HCT116 (cell line): ENCODE results near the gene GPC5. TPM values are rescaled to one million over a fixed set of nuclear protein-coding genes. Genes with fewer than 3 reads are reported as not detected.

ENCODE experiments used
- ATAC-seq: fragments of 200-7000 bp; cut with Tn5 transposase; 2 replicates; pipeline ENCODE4 v1.9.1; 2020; ENCODE audit warnings: mild to moderate bottlenecking, moderate library complexity
- BruUV-seq: library from RNA; stranded (reverse); fragments of 400-500 nt; replicated peaks from 2 replicates; lab custom pipeline; 2021; lab: Mats Ljungman, UMichigan
- CTCF ChIA-PET: fragments of 300-600 bp; sonication (Branson Sonifier 250); formaldehyde crosslinking; loops from one replicate; lab custom pipeline; 2021; ENCODE audit warnings: antibody characterized with exemption; lab: Charles Lee
- POLR2A ChIA-PET: fragments of 300-600, 350-600 bp; sonication (Branson Sonifier 250); formaldehyde crosslinking; loops from one replicate; lab custom pipeline; 2021; ENCODE audit warnings: antibody characterized with exemption; lab: Charles Lee
- RAD21 ChIA-PET, 2 experiments: fragments of 300-600 bp; sonication (Branson Sonifier 250); formaldehyde crosslinking; loops; one replicate each; lab custom pipeline; 2023; ENCODE audit warnings: low total read pairs in 2 of 2; ENCODE audit not compliant: uncharacterized antibody in 2 of 2, unreplicated experiment in 2 of 2, low non-redundant PET in 1 of 2; lab: Charles Lee
- DNase-seq: peaks from one replicate; pipeline ENCODE4 v3.0.0-alpha.2; 2010; ENCODE audit warnings: low read depth, low spot score
- H2AFZ ChIP-seq: fragments of 200-600 bp; shearing (Covaris generic), sonication (generic); 2 replicates; pipeline ENCODE4 v1.6.1; 2017; ENCODE audit warnings: low read depth, mixed run types, mixed read lengths, antibody characterized with exemption, low read length; ENCODE audit not compliant: poor library complexity, severe bottlenecking
- H3K27ac ChIP-seq: 2 replicates; pipeline ENCODE4 v1.5.1; 2012; ENCODE audit warnings: low read depth, low read length
- H3K27me3 ChIP-seq: fragments of 200-600 bp; sonication (generic); 2 replicates; pipeline ENCODE4 v1.6.1; 2016; ENCODE audit warnings: mixed run types, low read length, mixed read lengths; ENCODE audit not compliant: insufficient read depth
- H3K36me3 ChIP-seq, 2 experiments: fragments of 200-500 bp in 1 of 2; fragments of 200-600 bp in 1 of 2; sonication (Bioruptor generic) in 1 of 2; sonication (generic) in 1 of 2; 2 replicates each; pipeline versions ENCODE4 v1.5.1 to v1.6.1; 2014 to 2016; ENCODE audit warnings: low read length in 2 of 2, inconsistent platforms in 1 of 2, mixed read lengths in 1 of 2, mixed run types in 1 of 2; ENCODE audit not compliant: insufficient read depth in 2 of 2, control insufficient read depth in 1 of 2
- H3K4me1 ChIP-seq, 2 experiments: fragments of 200-600 bp in 1 of 2; sonication (generic) in 1 of 2; 2 replicates each; pipeline versions ENCODE4 v1.5.1 to v1.6.1; 2012 to 2017; ENCODE audit warnings: low read length in 2 of 2, inconsistent platforms in 1 of 2, mild to moderate bottlenecking in 1 of 2, mixed read lengths in 1 of 2, mixed run types in 1 of 2, moderate library complexity in 1 of 2; ENCODE audit not compliant: insufficient read depth in 2 of 2, control insufficient read depth in 1 of 2
- H3K4me2 ChIP-seq: fragments of 200-600 bp; sonication (generic); 2 replicates; pipeline ENCODE4 v1.6.1; 2017; ENCODE audit warnings: mixed run types, low read length, mixed read lengths
- H3K4me3 ChIP-seq, 2 experiments: fragments of 200-600 bp in 1 of 2; sonication (generic) in 1 of 2; replicated peaks in 1 of 2; 2 replicates each; pipeline ENCODE4 v1.5.1; 2011 to 2016; ENCODE audit warnings: low read length in 2 of 2, control low read depth in 1 of 2, low read depth in 1 of 2, mild to moderate bottlenecking in 1 of 2, mixed read lengths in 1 of 2, mixed run types in 1 of 2
- H3K79me2 ChIP-seq: fragments of 200-600 bp; sonication (generic); 2 replicates; pipeline ENCODE4 v1.6.1; 2017; ENCODE audit warnings: mild to moderate bottlenecking, mixed run types, low read length, moderate library complexity, mixed read lengths; ENCODE audit not compliant: insufficient read depth
- H3K9ac ChIP-seq: fragments of 200-600 bp; sonication (generic); 2 replicates; pipeline ENCODE4 v1.6.1; 2016; ENCODE audit warnings: low read length, mixed read lengths
- H3K9me2 ChIP-seq: fragments of 200-600 bp; sonication (generic), shearing (Covaris generic); 2 replicates; pipeline ENCODE4 v1.6.1; 2017; ENCODE audit warnings: mixed run types, mild to moderate bottlenecking, moderate library complexity; ENCODE audit not compliant: insufficient read depth
- H3K9me3 ChIP-seq, 2 experiments: fragments of 200-500 bp in 1 of 2; fragments of 200-600 bp in 1 of 2; sonication (Bioruptor generic) in 1 of 2; sonication (generic) in 1 of 2; 2 replicates each; pipeline ENCODE4 v1.6.1; 2014 to 2017; ENCODE audit warnings: low read length in 2 of 2, mixed read lengths in 2 of 2, inconsistent platforms in 1 of 2, low read depth in 1 of 2, mild to moderate bottlenecking in 1 of 2, mixed run types in 1 of 2, moderate library complexity in 1 of 2; ENCODE audit not compliant: control insufficient read depth in 1 of 2, insufficient read depth in 1 of 2
- H4K20me1 ChIP-seq: fragments of 200-600 bp; sonication (generic), shearing (Covaris generic); 2 replicates; pipeline ENCODE4 v1.6.1; 2017; ENCODE audit warnings: mixed run types, mild to moderate bottlenecking, moderate library complexity; ENCODE audit not compliant: insufficient read depth
- ATF3 ChIP-seq: IDR thresholded peaks from 2 replicates; pipeline ENCODE4 v1.6.1; 2012
- CBX3 ChIP-seq: IDR thresholded peaks from 2 replicates; pipeline ENCODE4 v1.6.1; 2012; ENCODE audit warnings: low read depth
- CEBPB ChIP-seq: IDR thresholded peaks from 2 replicates; pipeline ENCODE4 v1.6.1; 2012; ENCODE audit warnings: low read depth
- CTCF ChIP-seq, 3 experiments: fragments of 200-600 bp in 1 of 3; sonication (generic) in 1 of 3; IDR thresholded peaks in 2 of 3; conservative IDR thresholded peaks in 1 of 3; 2 replicates each; pipeline ENCODE4 v1.5.1; 2012 to 2017; ENCODE audit warnings: low read depth in 2 of 3, low read length in 2 of 3, antibody characterized with exemption in 1 of 3, borderline replicate concordance in 1 of 3, control low read depth in 1 of 3, mild to moderate bottlenecking in 1 of 3, mixed read lengths in 1 of 3, mixed run types in 1 of 3, moderate library complexity in 1 of 3; ENCODE audit not compliant: insufficient read depth in 1 of 3
- EGR1 ChIP-seq: IDR thresholded peaks from 2 replicates; pipeline ENCODE4 v1.6.1; 2012; ENCODE audit warnings: low read depth
- EZH2 ChIP-seq: fragments of 200-600 bp; sonication (generic); IDR thresholded peaks from 2 replicates; pipeline ENCODE4 v1.6.1; 2017; ENCODE audit warnings: antibody characterized with exemption, mixed run types
- FOSL1 ChIP-seq: IDR thresholded peaks from 2 replicates; pipeline ENCODE4 v1.6.1; 2012; ENCODE audit warnings: low read depth
- JUND ChIP-seq: IDR thresholded peaks from 2 replicates; pipeline ENCODE4 v1.6.1; 2012
- RAD21 ChIP-seq: IDR thresholded peaks from 2 replicates; pipeline ENCODE4 v1.6.1; 2012; ENCODE audit warnings: low read depth, mild to moderate bottlenecking
- SIN3A ChIP-seq: IDR thresholded peaks from 2 replicates; pipeline ENCODE4 v1.6.1; 2012; ENCODE audit warnings: low read depth
- SP1 ChIP-seq: IDR thresholded peaks from 2 replicates; pipeline ENCODE4 v1.6.1; 2012; ENCODE audit warnings: low read depth
- SRF ChIP-seq: IDR thresholded peaks from 2 replicates; pipeline ENCODE4 v1.6.1; 2012; ENCODE audit warnings: low read depth
- TCF7L2 ChIP-seq: IDR thresholded peaks from 2 replicates; pipeline ENCODE4 v1.7.0; 2011; ENCODE audit warnings: borderline replicate concordance, inconsistent platforms; ENCODE audit not compliant: insufficient read depth, insufficient read length; ENCODE audit errors: extremely low read depth
- ZBTB33 ChIP-seq: IDR thresholded peaks from 2 replicates; pipeline ENCODE4 v1.6.1; 2011; ENCODE audit warnings: mild to moderate bottlenecking, low read length, moderate library complexity; ENCODE audit not compliant: insufficient replicate concordance; ENCODE audit errors: extremely low read depth
- ZFX ChIP-seq: fragments of 450-650 bp; IDR thresholded peaks from 2 replicates; pipeline ENCODE4 v1.6.1; 2017
- intact Hi-C: fragments of 100-400 bp; cut with micrococcal nuclease; formaldehyde crosslinking; loops from 2 replicates; pipeline ENCODE4 v1.10.0; 2022
- total RNA-seq: library from RNA; stranded (reverse); gene quantifications from one replicate; pipeline ENCODE4 v1.2.1, GENCODE V29; 2021; ENCODE audit not compliant: unreplicated experiment

GPC5 gene
- total RNA-seq, 1 experiment from 2014 or later, result not detected

GRCh38 chr13:92461402-92461801, 1063.0 kb downstream of the GPC5 start:
- TF ChIP-seq EZH2 (no peak), SIN3A (no peak), EGR1 (no peak), ZFX (no peak), TCF7L2 (no peak), CBX3 (no peak), CEBPB (no peak), RAD21 (no peak), SRF (no peak), CTCF (IDR thresholded peaks at IDR 0.05 in 2 of 3, conservative IDR thresholded peaks at IDR 0.05 in 1 of 3; ENCODE audit: borderline replicate concordance in 1 of 3, insufficient read depth in 1 of 3, low read depth in 2 of 3, low read length in 2 of 3) (no peak), FOSL1 (no peak), ZBTB33 (no peak), JUND (no peak), ATF3 (no peak), SP1 (no peak)
- ChIA-PET POLR2A (no interaction called here), RAD21 (no interaction called here), CTCF (interaction anchor here (0.6 kb wide), 1 partner anchor 445 kb away, joined by 3 read pairs; no protein-coding TSS in a partner anchor)
- H3K4me3 ChIP-seq, result no peak overlapping the region
- H3K4me1 ChIP-seq, result no peaks in the 10 kb centered on the region
- no peaks in the 10 kb centered on the region for H3K79me2 ChIP-seq
- DNase-seq, result no peak
- H3K27ac ChIP-seq, result no peak overlapping the region
- no peaks in the 10 kb centered on the region for H3K27me3 ChIP-seq
- H3K9me3 ChIP-seq, result peaks cover 11 to 31% of the 10 kb centered on the region in 2 experiments; a peak in 2 of 4 replicates
- H3K9ac ChIP-seq, result no peak overlapping the region
- ATAC-seq, result no peak
- no peaks in the 10 kb centered on the region for H3K9me2 ChIP-seq
- intact Hi-C loops, result no loop called here
- H3K36me3 ChIP-seq, result no peaks in the 10 kb centered on the region
- no peak overlapping the region for H3K4me2 ChIP-seq
- no TSS peak for BruUV-seq
- H4K20me1 ChIP-seq, result no peaks in the 10 kb centered on the region
- H2AFZ ChIP-seq, result no peak overlapping the region
